HG02852 (cell line): ENCODE data around the gene KMT2A.
"Not testable (repeated sequence)": the region's sequence is repeated elsewhere in the genome, so short reads cannot be mapped to it uniquely, and the experiment has no call there.

ENCODE experiments used
- ATAC-seq: cut with Tn5 transposase; IDR thresholded peaks from one replicate; pipeline ENCODE4 v1.9.1; 2021; ENCODE audit warnings: mild to moderate bottlenecking, moderate library complexity; ENCODE audit not compliant: unreplicated experiment

The KMT2A gene

DNA sequence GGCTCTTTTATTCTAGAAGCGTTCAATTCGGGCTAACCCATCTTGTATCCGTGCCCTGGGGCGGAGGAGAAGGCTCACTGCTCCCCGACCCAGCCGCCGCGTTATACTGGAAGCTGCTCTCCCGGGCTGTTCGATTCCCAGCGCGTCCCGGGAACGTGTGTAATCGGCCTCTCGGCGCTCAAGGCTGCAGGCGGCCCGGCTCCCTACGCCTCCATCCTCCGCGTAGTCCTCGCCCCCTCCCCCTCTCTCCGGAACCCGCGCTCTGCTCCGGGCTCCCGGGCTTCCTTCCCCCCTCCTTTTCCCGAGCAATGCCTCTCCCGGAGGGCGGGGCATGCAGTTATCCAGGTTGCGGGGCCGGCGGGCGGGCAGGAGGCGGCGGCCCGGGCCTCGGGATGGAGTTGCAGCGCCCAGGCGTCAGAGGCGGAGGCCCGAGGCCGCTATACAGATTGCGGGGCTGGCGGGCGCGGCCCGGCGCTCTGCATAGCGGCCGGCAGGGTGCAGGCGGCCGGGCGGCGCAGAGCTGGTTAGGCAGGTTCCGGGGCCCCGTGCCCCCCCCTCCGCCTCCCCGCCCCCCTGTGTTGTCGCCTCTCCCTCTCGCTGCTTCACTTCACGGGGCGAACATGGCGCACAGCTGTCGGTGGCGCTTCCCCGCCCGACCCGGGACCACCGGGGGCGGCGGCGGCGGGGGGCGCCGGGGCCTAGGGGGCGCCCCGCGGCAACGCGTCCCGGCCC lies at the start of gene KMT2A:
Gene KMT2A (plus strand): TSS at position 600 of the 732 bp plus-strand sequence. CDS start 21 bp downstream, at position 621.
- ATAC-seq: peak; percentile 50

DNA sequence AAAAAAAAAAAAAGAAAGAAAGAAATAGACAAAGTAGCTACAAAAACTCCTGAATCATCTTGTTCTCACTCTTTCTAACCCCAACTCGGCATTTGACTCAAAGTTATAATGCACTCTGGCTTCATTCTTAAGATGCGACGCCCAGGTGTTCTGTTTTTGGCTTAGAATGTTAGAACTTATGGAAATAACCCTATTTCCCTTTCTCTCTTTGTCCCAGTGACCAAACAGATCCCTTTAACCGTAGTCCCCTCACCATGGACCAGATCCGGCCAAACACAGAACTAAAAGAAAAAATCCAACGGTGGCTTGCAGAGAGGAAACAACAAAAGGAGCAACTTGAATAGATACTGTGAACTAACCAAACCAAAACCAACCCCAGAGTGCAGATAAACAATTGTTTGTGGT lies 40.2 kb upstream of the KMT2A start:
- ATAC-seq: no peak

DNA sequence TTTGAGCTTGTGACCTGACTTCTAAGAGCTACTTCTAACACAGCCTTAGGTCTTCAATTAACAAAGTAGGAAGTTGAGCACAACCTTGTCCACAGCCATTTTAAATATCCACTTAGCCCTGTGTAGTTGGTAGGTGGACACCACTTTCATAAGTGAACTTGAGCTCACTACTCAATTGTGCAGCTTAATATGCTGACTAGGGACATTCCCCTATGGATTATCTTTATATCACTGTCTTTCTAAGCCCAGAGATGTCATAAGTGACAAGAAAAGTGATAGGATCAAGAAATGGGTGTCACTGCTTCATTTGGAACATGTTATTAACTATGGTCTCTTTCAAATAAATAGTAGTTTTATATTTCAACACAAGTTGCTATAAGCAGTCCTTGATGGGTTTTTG lies 38.8 kb upstream of the KMT2A start:
- ATAC-seq: no peak

DNA sequence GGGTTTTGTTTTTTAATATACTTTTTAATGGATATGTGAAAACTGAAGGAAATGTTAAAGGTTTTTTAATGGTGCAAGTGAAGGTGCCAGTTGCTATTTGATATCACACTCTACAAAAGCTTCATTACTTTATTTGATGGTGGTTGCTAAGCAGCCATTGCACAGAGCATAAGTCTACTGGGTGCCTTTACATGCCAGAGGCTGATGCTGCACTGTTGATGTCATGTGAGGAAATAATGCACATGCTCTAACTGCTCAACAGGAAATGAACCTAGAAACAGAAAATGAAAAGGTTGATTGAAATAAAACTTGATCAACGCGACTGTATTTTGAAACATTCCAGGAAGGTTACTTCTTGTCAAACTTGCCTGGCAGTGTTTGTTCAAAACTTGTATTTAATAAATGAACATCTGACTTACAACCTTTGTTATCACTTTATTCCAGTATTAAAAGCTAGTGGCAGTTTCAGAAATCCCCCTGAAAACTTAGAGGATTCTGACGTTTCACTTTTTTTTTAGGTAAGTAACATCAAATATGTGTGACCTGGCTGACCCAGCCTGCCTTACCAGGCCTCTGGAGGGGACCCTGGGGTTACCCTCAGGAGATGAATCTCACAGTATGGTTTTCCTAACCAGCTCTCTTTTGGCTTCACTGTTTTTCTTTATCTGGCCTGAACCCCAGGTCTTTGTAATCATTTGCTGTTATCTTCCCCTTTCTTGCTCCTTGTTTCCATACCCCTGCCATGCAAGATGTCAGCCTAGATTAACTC lies 37.3 kb upstream of the KMT2A start:
- ATAC-seq: no peak

DNA sequence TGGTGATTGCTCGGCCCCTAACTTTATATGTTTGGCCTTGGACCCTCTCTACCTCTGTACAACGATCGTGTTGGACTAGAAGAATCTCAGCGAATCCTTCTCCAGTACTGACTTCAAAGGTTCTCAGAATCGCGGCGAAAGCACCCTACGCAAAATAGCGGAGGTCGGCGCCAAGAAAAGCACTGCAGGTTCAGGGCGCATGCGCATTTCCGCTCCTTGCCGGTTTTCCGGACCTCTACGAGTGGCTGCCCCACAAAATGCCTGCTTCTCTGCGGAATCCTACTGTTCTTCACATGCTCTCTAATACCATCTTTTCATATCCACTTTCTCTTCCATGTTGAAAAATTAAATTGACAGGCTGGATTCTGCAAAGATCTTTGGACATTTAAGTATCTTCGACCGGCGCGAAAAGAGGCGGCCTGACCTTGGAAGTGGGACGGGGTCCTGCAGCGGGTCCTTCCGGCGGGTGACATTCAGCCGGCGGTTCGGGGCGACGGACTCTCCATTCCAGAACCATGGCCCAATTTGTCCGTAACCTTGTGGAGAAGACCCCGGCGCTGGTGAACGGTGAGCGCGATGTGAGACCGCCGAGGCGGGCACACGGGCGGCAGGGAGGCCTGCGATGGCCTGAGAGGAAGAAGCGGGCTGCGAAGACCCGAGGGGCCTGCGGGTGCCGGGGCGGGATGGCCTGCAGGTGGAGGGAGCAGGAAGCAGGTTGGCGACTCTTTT lies 35.0 kb upstream of the KMT2A start, which contains the start of gene ATP5MG:
Gene ATP5MG (plus strand): TSS at position 456 of the 729 bp plus-strand sequence. CDS start 60 bp downstream, at position 516.
- ATAC-seq: peak; percentile 55

DNA sequence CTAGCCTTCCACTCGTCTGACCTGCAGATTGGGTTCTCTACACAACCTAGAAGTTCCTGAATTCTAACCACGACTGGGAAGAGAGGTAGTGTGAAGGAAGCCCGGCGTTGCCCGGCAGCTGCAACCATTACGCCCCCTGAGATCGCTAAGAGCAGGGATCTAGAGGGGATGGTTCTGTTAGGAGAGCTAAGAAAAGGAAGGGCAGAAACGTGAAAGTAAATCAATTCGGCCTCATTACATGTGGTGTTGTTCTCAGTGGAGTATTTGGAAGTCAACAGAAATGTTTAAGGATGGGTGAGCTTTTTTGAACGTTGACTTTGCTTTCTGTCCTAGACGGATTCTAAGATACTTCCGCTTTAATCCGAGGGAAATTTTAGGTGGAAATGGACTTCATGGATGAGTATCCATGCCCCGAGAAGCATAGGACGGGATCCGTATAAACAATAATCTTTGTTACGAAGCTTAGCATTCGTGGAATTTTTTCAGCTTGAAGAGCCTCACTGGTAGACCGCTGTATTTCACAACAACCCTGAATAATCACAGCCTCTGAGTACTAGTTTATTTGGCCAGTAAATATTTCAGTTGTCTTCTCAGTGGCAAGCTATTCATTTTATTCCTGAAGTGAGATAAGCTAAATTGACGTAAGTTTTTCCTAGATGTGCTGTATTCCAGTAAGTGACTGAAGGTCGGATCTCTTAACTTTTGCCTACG lies 34.3 kb upstream of the KMT2A start:
- ATAC-seq: no peak

DNA sequence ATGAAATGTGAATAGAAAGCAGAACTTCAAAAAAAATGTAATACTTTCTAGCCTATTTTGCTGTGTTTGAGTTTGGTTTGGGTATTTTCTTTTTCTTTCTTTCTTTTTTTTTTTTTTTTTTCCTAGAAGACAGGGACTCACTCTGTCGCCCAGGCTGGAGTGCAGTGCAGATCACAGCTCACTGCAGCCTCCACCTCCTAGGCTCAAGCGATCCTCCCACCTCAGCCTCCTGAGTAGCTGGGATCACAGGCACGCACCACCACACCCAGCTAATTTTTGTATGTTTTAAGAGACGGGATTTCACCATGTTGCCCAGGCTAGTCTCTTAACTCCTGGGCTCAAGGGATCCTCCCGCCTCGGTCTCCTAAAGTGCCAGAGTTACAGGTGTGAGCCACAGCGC lies 33.7 kb upstream of the KMT2A start:
- ATAC-seq: not testable (repeated sequence)

DNA sequence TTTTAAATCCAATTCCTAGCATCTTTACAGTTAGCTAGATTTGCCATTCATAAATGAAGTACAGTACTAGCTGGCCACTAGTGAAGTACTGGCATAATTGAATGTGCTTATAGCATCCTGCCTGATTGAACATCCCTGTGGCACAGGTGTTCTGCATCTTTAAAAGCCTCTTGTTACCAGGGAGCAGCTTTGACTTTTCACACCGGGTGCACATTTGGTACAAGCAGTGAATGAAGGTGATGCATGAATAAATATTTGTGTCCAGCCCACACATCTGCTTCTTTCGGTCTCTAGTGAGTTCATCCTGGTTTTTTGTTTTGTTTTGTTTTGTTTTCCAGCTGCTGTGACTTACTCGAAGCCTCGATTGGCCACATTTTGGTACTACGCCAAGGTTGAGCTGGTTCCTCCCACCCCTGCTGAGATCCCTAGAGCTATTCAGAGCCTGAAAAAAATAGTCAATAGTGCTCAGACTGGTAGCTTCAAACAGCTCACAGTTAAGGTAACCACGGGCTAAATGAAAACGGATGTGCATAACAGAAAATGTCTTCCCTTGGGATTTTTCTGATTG lies 29.6 kb upstream of the KMT2A start:
- no peak for ATAC-seq

DNA sequence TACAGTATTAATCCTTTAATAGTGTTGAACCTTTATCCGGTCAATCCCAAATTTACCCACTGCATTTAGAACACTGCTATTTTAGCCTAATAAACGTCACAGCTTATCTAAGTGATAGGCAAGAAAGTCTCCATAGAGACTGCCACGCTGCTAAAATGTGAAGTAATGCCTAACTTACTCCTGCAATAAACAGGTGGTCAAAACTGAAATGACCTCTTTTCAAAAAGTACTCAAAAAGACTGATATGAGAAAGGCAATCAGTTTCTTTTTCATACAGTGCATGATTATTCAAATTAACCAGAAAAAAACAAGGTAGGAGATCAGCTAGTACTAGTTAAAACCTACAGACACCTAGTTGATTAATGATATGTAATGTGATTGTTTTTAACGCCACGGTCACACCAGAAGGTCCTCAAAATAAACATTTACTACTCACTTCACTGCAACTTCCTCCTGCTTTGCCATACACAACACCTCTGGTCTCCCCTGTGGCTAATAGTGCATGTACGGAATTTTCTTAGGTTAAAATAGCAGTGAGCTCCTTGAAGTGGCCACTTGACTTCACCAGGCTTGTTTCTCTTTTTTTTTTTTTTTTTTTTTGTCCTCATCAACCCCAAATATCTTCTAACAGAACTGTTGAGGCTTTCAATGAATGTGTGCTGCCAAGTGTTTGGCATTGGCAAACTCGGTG lies 26.1 kb upstream of the KMT2A start:
- peak; percentile 49 for ATAC-seq

DNA sequence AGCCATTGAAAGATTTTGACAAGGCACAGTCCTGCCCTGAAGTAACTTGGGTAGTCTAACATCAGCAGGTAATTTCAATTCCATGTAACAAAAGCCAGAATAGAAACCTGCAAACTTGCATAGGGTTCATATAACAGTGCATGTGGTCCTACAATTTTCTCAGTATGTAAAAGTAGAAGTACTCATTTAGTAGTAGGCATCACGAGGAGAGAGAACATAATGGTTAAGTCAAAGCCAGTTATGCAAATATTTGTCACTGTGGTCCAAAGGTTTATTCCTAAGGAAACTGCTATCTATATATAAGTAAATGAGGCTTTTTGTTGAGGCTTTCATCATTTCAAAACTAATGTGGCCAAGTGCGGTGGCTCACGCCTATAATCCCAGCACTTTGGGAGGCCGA lies 24.8 kb upstream of the KMT2A start:
- ATAC-seq: no peak

DNA sequence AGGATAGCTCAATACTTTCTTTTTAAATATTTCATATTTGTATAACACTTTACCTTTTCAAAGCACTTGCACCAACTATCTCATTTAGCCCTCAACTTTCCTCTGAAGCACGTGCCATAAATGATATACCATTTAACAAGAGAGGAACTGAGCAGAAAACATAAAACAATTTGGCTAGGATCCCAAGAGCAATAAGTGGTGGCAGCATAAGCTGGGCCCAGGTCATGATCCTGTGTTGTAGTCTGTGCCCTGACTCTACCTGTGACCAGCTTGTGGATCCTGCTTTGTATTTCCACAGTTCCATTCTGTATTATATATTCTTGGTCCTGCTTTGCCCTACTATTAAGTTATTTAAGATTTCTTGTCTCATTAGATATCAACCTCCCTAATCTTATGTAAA lies 23.4 kb upstream of the KMT2A start:
- ATAC-seq: no peak

DNA sequence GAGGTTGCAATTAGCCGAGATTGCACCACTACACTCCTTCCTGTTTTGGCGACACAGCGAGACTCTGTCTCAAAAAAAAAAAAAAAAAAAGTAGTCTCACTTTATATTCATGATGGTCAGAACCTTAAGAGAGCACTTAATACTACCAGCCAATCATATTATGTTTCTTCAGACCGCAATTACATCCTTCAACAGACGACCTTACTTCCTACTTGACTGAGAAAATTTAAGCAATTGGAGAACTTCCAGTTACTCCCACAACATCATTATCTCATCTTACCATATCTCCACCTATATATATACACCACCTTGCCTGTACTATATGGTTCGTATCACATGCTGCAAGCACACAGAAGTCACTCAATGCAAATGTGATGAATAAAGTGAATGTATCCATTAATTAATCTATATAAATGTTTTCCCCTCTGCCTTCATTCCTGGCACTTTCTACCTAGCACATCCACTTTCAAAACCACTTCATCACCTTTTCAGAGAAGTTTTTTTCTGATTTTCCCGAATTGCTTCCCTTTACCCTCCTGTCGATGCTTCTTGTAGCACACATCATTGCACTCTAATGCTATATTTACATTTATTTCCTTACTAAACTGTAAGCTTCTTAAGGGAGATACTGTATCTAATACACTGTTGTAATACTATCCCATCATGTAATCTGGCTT lies 21.1 kb upstream of the KMT2A start:
- ATAC-seq: no peak

DNA sequence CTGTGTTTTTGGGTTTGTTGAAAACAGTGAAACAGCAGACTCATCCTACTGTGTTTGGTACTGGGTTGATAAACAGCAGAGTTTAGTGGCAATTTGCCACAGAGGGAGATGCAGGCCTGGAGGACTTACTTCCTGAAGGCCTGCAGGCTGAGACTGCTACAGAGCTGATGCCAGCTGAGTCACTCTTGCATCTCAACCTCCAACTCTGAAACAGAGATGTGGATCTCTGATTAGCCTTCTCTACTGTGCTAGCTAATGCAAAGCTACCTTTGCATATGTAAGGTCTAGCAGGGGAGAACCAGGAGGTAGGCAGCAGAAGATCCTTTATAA lies 20.6 kb upstream of the KMT2A start:
- no peak for ATAC-seq

DNA sequence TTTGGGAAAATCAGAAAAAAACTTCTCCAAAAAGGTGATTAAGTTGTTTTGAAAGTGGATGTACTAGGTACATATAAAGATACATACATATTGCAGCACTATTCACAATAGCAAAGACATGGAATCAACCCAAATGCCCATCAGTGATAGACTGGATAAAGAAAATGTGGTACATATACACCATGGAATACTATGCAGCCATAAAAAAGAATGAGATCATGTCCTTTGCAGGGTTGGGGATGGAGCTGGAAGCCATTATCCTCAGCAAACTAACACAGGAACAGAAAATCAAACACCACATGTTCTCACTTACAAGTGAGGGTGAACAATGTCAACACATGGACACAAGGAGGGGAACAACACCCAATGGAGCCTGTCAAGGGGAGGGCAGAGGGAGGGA lies 19.4 kb upstream of the KMT2A start:
- not testable (repeated sequence) for ATAC-seq

DNA sequence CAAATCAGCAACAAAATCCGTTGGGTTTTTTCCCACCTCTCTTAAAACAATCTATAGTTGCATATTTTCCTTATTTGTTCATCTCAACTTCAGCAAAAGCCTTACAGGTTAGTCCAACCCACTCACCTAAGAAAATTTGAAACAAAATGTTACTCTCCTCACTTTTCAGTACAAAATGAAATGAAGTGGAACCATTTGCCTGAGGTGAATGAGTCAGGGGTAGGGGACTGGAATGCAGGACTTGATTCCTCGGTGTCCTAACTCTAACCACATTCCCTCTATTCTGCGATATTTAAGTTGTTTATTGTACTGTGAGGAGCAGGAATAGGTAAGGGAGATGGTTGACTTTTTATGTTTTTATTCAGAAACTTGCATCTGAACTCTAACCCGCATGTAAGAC lies 18.5 kb upstream of the KMT2A start:
- no peak for ATAC-seq

DNA sequence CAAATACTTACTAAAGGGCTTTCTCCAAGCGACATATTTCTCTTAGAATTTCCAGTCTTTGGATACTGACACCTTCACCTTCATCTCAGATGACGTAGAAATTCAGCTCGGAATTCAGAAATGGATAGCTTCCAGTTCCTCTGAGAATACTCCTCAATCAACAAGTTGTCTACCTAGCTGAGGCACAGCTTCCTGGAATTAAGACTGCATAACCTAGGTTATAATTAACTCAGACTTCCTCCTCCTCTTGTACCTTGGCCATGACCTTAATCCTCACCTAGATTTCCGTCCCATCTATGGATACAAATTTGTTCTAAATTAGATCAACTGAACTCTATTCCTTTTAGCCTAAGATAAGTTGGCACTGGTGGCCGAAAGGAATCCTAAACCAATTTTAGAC lies 17.5 kb upstream of the KMT2A start:
- no peak for ATAC-seq

DNA sequence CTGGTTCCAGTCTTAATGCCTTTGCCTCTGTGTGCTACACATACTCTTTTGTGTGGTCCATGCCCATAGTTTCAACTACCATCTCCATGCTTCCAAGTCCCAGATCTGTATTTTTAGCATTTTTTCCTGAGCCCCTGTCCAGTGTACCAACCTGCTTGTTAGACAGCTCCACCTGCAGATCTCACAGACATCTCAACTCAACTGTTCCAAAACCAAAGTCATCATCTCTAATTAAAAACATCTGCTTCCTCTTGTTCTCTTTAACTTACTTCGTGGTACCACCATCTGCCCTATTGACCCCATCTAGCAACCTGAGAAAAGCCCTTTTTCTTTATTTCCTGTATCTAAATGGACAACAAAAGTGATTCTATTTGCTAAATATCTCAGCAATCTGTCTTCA lies 8.6 kb upstream of the KMT2A start:
- ATAC-seq: no peak

DNA sequence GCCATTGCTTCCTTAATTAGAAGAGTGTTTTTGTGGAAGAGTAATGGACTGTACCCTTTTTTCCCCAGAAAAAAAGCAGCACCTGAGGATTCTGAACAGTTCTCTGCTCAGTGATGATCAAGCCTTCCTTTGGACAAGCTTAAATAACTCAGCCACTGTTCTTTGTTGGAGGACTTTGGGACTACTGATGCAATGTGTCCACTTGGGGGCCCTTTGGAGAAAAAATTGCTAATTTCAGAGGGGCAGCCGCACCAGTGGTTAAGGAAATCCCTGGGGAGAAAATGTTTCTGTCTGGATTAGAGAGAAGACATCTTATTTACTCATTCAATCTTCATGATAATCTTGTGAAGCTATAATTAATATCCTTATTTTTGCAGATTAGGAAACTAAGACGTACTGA lies 5.3 kb upstream of the KMT2A start:
- no peak for ATAC-seq

DNA sequence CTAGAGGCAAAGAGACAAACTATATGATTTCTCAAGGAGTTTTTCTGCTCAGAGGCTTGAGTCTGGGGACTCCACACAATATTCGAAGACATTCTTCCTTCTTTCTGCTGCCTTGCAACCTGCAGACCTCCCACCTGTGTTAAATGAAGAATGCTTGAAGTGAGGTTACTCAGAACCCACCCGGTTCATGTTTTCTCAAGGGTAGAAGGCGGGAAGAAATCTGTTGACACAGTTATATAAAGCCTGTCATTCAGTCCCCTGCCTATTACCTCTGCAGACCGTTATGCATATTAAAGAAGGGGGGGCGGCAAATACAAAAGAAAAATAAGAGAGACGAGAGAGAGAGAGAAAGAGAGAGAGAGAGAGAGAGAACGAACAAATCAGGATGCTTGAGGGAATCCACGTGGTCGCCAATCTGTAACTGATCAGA lies 2.2 kb upstream of the KMT2A start:
- ATAC-seq: no peak
